Breast epithelium (tissue), 3 donors: ENCODE measurements around the gene ATP7B.

Experiments
- CTCF ChIP-seq, 3 donors: fragments of 450-650 bp; IDR thresholded peaks; one replicate each; pipeline ENCODE4 v1.5.1; 2016 to 2017; ENCODE audit warnings: antibody characterized with exemption in 3 of 3, mild to moderate bottlenecking in 3 of 3, moderate library complexity in 3 of 3
- POLR2A ChIP-seq: fragments of 450-650 bp; IDR thresholded peaks from one replicate; pipeline ENCODE4 v1.6.1; 2016; ENCODE audit warnings: antibody characterized with exemption, mild to moderate bottlenecking, moderate library complexity

DNA sequence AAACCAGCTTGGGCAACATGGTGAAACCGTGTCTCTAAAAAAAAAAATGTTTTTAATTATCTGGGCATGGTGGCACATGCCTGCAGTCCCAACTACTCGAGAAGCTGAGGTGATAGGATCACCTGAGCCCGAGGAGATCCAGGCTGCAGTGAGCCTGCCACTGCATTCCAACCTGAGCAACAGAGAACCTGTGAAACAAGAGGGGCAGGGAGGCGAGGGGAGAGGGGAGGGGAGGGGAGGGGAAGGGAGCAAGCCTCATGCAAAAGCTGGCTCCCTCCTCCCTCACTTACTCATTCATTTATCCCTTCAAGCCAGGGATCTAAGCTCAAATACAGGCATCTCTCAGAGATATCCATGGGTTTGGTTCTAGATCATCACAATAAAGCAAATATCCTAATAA is 8.9 kb downstream of the ATP7B start:
- no peak for TF ChIP-seq CTCF (IDR thresholded peaks at IDR 0.05)
- no peak for TF ChIP-seq POLR2A
